ENCODE results near the gene PDGFB.

Gene PDGFB

GRCh38 chr22:39238561-39238960, 6.2 kb downstream of the PDGFB start:
- Histone ChIP-seq H3K9me3 (ENCODE audit: control insufficient read depth, low read length) (no peaks in the 10 kb centered on the region), H3K36me3 (ENCODE audit: control insufficient read depth, insufficient read depth, low read length) (peaks cover 2% of the 10 kb centered on the region), H3K27ac (ENCODE audit: low read depth, low read length, severe bottlenecking) (no peak overlapping the region), H3K4me3 (ENCODE audit: extremely low read depth, insufficient read depth, low read length, poor library complexity, severe bottlenecking) (no peak overlapping the region), H3K4me1 (ENCODE audit: control insufficient read depth, insufficient read depth, low read length, poor library complexity, severe bottlenecking) (peaks cover 50% of the 10 kb centered on the region)
- WGBS, 2 experiments (ENCODE audit: insufficient coverage in 2 of 2): 93% methylated on average over 8 of the region's 8 CpGs

GRCh38 chr22:39238101-39238466, 6.7 kb downstream of the PDGFB start:
- no peak overlapping the region for H3K4me3 ChIP-seq (ENCODE audit: extremely low read depth, insufficient read depth, low read length, poor library complexity, severe bottlenecking)
- WGBS, 2 experiments (ENCODE audit: insufficient coverage in 2 of 2): 86 to 96% methylated on average over 4 to 5 of the region's 5 CpGs
- peaks cover 55% of the 10 kb centered on the region for H3K4me1 ChIP-seq (ENCODE audit: control insufficient read depth, insufficient read depth, low read length, poor library complexity, severe bottlenecking)
- peaks cover 6% of the 10 kb centered on the region for H3K36me3 ChIP-seq (ENCODE audit: control insufficient read depth, insufficient read depth, low read length)
- H3K9me3 ChIP-seq (ENCODE audit: control insufficient read depth, low read length): no peaks in the 10 kb centered on the region
- H3K27ac ChIP-seq (ENCODE audit: low read depth, low read length, severe bottlenecking): no peak overlapping the region

- no peak overlapping the region for H3K27ac ChIP-seq (ENCODE audit: low read depth, low read length, severe bottlenecking)
- no peaks in the 10 kb centered on the region for H3K9me3 ChIP-seq (ENCODE audit: control insufficient read depth, low read length)
- H3K4me3 ChIP-seq (ENCODE audit: extremely low read depth, insufficient read depth, low read length, poor library complexity, severe bottlenecking): no peak overlapping the region
- peaks cover 55% of the 10 kb centered on the region for H3K4me1 ChIP-seq (ENCODE audit: control insufficient read depth, insufficient read depth, low read length, poor library complexity, severe bottlenecking)
- H3K36me3 ChIP-seq (ENCODE audit: control insufficient read depth, insufficient read depth, low read length): peaks cover 9% of the 10 kb centered on the region
- 80 to 87% methylated on average over 12 to 22 of the region's 22 CpGs for WGBS, 2 experiments (ENCODE audit: insufficient coverage in 2 of 2)
Observed at GRCh38 chr22:39237318-39238100, 7.3 kb downstream of the PDGFB start.

GRCh38 chr22:39236321-39237317, 8.2 kb downstream of the PDGFB start:
- peaks cover 56% of the 10 kb centered on the region for H3K4me1 ChIP-seq (ENCODE audit: control insufficient read depth, insufficient read depth, low read length, poor library complexity, severe bottlenecking)
- H3K27ac ChIP-seq (ENCODE audit: low read depth, low read length, severe bottlenecking): no peak overlapping the region
- no peaks in the 10 kb centered on the region for H3K9me3 ChIP-seq (ENCODE audit: control insufficient read depth, low read length)
- H3K4me3 ChIP-seq (ENCODE audit: extremely low read depth, insufficient read depth, low read length, poor library complexity, severe bottlenecking): no peak overlapping the region
- 90% methylated on average over 32 to 34 of the region's 37 CpGs for WGBS, 2 experiments (ENCODE audit: insufficient coverage in 2 of 2)
- H3K36me3 ChIP-seq (ENCODE audit: control insufficient read depth, insufficient read depth, low read length): peaks cover 13% of the 10 kb centered on the region

GRCh38 chr22:39234867-39235687, 9.7 kb downstream of the PDGFB start:
- H3K4me3 ChIP-seq (ENCODE audit: extremely low read depth, insufficient read depth, low read length, poor library complexity, severe bottlenecking): no peak overlapping the region
- peaks cover 56% of the 10 kb centered on the region for H3K4me1 ChIP-seq (ENCODE audit: control insufficient read depth, insufficient read depth, low read length, poor library complexity, severe bottlenecking)
- H3K27ac ChIP-seq (ENCODE audit: low read depth, low read length, severe bottlenecking): peak overlapping the region; percentile 83
- peaks cover 22% of the 10 kb centered on the region for H3K36me3 ChIP-seq (ENCODE audit: control insufficient read depth, insufficient read depth, low read length)
- no peaks in the 10 kb centered on the region for H3K9me3 ChIP-seq (ENCODE audit: control insufficient read depth, low read length)
- WGBS, 2 experiments (ENCODE audit: insufficient coverage in 2 of 2): 66 to 73% methylated on average over 25 to 27 of the region's 29 CpGs

- Histone ChIP-seq H3K4me1 (ENCODE audit: control insufficient read depth, insufficient read depth, low read length, poor library complexity, severe bottlenecking) (peaks cover 57% of the 10 kb centered on the region), H3K27ac (ENCODE audit: low read depth, low read length, severe bottlenecking) (peak overlapping the region; percentile 83), H3K9me3 (ENCODE audit: control insufficient read depth, low read length) (no peaks in the 10 kb centered on the region), H3K36me3 (ENCODE audit: control insufficient read depth, insufficient read depth, low read length) (peaks cover 28% of the 10 kb centered on the region), H3K4me3 (ENCODE audit: extremely low read depth, insufficient read depth, low read length, poor library complexity, severe bottlenecking) (no peak overlapping the region)
- 39 to 61% methylated on average over 5 of the region's 10 CpGs for WGBS, 2 experiments (ENCODE audit: insufficient coverage in 2 of 2)
Observed at GRCh38 chr22:39234472-39234787, 10.4 kb downstream of the PDGFB start.

- no peaks in the 10 kb centered on the region for H3K9me3 ChIP-seq (ENCODE audit: control insufficient read depth, low read length)
- H3K4me3 ChIP-seq (ENCODE audit: extremely low read depth, insufficient read depth, low read length, poor library complexity, severe bottlenecking): no peak overlapping the region
- H3K4me1 ChIP-seq (ENCODE audit: control insufficient read depth, insufficient read depth, low read length, poor library complexity, severe bottlenecking): peaks cover 57% of the 10 kb centered on the region
- WGBS, 2 experiments (ENCODE audit: insufficient coverage in 2 of 2): 56 to 58% methylated on average over 5 to 6 of the region's 16 CpGs
- H3K36me3 ChIP-seq (ENCODE audit: control insufficient read depth, insufficient read depth, low read length): peaks cover 32% of the 10 kb centered on the region
- peak overlapping the region; percentile 83 for H3K27ac ChIP-seq (ENCODE audit: low read depth, low read length, severe bottlenecking)
Observed at GRCh38 chr22:39233710-39234471, 10.9 kb downstream of the PDGFB start.

- Histone ChIP-seq H3K36me3 (ENCODE audit: control insufficient read depth, insufficient read depth, low read length) (peaks cover 34% of the 10 kb centered on the region), H3K9me3 (ENCODE audit: control insufficient read depth, low read length) (no peaks in the 10 kb centered on the region), H3K4me3 (ENCODE audit: extremely low read depth, insufficient read depth, low read length, poor library complexity, severe bottlenecking) (no peak overlapping the region), H3K27ac (ENCODE audit: low read depth, low read length, severe bottlenecking) (no peak overlapping the region), H3K4me1 (ENCODE audit: control insufficient read depth, insufficient read depth, low read length, poor library complexity, severe bottlenecking) (peaks cover 57% of the 10 kb centered on the region)
- WGBS, 2 experiments (ENCODE audit: insufficient coverage in 2 of 2): 93 to 94% methylated on average over 19 to 20 of the region's 25 CpGs
Observed at GRCh38 chr22:39232806-39233709, 11.7 kb downstream of the PDGFB start.

GRCh38 chr22:39232246-39232645, 12.5 kb downstream of the PDGFB start:
- H3K4me1 ChIP-seq (ENCODE audit: control insufficient read depth, insufficient read depth, low read length, poor library complexity, severe bottlenecking): peaks cover 53% of the 10 kb centered on the region
- H3K36me3 ChIP-seq (ENCODE audit: control insufficient read depth, insufficient read depth, low read length): peaks cover 42% of the 10 kb centered on the region
- no peak overlapping the region for H3K27ac ChIP-seq (ENCODE audit: low read depth, low read length, severe bottlenecking)
- 92 to 96% methylated on average over 9 of the region's 9 CpGs for WGBS, 2 experiments (ENCODE audit: insufficient coverage in 2 of 2)
- H3K4me3 ChIP-seq (ENCODE audit: extremely low read depth, insufficient read depth, low read length, poor library complexity, severe bottlenecking): no peak overlapping the region
- no peaks in the 10 kb centered on the region for H3K9me3 ChIP-seq (ENCODE audit: control insufficient read depth, low read length)

Measured in mesodermal cell (in vitro differentiated cells).